NCI-H345 treated with DMSO at 0.1 percent for 48 hours (cell line): ENCODE measurements around the gene NKAIN2.
"Not testable (repeated sequence)": the region's sequence is repeated elsewhere in the genome, so short reads cannot be mapped to it uniquely, and the experiment has no call there.

Experiments
- DNase-seq: peaks from one replicate; lab custom pipeline; 2025; ENCODE audit not compliant: unreplicated experiment; lab: John Stamatoyannopoulos, UW

The NKAIN2 gene

DNA sequence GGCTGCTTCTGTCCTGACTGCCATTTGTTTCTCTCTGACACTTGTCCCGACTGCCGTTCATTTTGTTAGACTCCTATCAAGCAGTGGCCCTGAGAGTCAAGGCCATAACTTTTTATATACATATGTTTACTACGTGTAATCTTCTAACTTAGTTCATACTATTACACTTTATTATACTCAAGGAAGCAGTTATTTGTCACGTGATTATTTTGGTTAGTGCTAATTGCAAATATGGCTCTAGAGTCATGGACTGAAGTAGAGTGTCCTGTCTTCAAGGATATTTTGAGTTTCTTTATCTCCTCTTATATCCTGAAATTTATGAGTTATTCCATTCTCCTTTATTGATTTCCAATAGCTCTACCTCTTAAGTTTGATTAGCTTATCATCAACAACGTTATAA, 864.4 kb downstream of the NKAIN2 start:
- no peak for DNase-seq

GRCh38 chr6:124669713-124670480, 866.2 kb downstream of the NKAIN2 start:
- DNase-seq = no peak

DNA sequence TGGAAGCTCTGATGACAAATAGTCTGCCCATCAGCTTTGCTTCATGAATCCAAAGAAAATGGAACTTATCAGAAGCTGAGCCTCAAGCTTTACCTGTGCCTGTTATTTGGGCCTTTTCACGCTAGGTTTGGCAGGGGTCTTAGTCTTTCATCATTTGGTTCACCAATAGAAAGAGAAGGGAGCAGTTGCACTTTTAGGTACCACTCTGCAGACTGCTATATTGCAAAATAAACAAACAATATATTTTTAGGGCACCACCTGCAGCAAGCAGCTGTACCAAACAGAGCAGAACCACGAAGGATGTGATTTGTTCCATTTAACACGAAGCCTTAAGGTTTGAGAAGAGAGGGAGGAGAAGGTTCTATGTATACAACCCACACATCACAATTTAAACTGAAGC, 867.1 kb downstream of the NKAIN2 start:
- peak; percentile 92 for DNase-seq

DNA sequence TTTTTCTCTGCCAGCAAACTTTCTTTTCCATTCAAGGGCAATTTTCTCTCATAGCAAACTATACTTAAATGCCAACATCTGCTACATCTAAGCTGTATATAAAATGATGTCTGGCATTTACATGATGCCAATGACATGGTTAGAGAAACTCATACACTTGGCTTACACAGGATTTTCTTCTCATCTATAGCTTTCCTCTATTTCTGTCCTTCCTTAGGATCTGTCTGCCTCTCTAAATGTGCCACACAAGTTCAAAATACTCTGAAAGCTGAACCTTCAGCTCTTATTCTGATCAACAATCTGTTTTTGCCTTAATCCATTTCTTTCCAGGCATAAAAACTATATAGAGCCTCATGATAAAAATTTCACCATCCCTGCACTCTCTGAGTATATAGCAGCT, 867.7 kb downstream of the NKAIN2 start:
- DNase-seq = no peak

DNA sequence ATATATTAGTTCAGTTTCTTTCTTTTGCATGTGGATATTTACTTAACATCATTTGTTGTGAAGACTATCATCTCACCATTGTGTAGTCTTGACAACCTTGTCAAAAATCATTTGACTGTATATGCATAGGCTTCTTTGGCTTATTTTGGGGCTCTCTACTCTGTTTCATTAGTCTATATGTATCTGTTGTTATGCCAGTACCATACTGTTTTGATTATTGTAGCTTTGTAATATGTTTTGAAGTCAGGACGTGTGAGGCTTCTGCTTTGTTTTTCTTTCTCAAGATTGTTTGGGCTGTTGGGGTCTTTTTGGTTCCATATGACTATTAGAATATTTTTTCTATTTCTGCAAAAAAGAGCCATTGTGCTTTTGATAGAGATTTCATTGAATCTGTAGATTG, 870.4 kb downstream of the NKAIN2 start:
- no peak for DNase-seq

- DNase-seq = no peak
Observed at GRCh38 chr6:124676033-124676432, 872.4 kb downstream of the NKAIN2 start.

GRCh38 chr6:124677874-124678273, 874.2 kb downstream of the NKAIN2 start:
- DNase-seq = no peak

DNA sequence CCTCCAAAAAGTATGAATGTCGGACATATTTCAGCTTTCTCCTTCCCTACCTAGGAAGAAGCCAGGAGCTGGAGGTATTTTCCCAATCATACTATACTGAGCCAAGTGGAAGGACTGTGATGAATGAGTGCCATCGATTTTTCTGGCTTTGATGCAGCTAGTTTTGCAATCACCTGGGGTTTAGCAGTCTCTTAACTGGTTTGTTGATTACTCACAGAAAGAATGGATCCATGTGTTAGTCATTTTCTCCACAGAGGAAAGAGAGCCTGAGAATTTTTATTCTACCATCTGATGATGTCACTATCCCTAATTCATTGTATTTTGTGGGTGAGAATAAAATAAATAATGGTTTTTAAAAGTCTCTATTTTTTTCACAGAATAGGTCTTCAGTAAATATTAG, 875.7 kb downstream of the NKAIN2 start:
- DNase-seq = no peak

DNA sequence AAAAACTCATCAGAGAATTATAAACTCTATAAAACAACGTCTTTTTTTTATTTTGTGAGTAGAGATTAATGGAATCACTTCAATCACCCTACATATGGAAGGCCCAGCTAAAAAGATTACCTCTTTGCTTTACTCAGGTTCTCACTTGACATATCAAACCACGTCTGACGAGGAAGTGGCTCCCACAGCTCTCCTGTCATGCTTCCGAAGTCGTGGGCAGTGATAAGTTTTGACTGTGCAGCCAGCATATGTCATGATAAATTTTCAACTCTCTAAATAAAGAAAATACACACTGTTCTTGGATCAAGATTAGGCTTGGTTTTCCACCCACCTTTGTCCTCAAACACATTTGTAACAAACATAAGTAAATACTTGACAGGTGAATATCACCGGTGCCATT, 879.1 kb downstream of the NKAIN2 start:
- DNase-seq = no peak

GRCh38 chr6:124683507-124683906, 879.8 kb downstream of the NKAIN2 start:
- no peak for DNase-seq

- no peak for DNase-seq
Observed at GRCh38 chr6:124684621-124685020, 881.0 kb downstream of the NKAIN2 start.

- DNase-seq = no peak
Observed at GRCh38 chr6:124688369-124688768, 884.7 kb downstream of the NKAIN2 start.

DNA sequence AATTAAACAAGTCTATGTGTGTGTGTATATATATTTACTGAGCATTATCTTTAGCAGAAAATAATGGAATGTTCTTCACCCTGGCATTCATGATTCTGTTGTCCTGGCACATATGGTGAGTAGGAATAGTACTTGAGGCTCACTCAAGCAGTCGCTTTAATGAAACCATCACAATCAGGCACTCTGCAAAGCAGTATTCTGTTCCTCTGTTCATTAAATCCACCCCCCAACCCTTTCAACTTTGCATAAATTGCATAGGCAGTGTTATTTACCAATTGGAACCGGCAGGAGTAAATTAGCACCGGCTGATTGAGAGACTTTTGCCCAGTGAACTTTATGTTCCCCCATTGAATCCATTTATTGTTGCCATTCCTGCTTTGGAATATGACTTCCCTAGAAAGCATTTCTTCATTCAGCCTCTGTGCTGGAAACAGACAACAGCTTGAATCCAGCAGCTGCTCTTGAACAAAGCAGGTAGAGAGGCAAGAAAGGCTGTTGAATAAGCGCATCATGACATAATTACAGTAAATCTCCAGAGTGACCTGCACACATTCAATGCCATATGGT, 890.6 kb downstream of the NKAIN2 start:
- peak; percentile 89 for DNase-seq

GRCh38 chr6:124699038-124699437, 895.4 kb downstream of the NKAIN2 start:
- no peak for DNase-seq

DNA sequence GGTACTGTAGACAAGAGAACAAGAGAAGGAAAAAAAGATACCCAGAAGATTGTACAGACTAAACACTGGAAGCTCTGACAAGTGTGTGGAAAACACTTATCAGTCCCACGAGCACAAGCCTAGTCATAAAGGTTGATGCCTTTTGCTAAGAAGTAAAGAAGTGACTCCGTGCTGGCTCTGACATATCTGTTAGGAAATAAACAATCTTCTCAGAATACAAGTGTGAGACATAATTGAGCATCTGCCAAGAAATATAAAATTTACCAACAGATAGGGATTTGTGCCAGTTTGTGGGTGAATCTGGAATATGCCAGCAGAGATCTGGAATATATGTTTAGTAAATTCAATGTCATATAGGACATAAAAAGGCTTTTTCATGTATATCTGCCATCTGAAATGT, 899.9 kb downstream of the NKAIN2 start:
- DNase-seq = no peak

GRCh38 chr6:124712532-124712931, 908.9 kb downstream of the NKAIN2 start:
- DNase-seq = not testable (repeated sequence)

DNA sequence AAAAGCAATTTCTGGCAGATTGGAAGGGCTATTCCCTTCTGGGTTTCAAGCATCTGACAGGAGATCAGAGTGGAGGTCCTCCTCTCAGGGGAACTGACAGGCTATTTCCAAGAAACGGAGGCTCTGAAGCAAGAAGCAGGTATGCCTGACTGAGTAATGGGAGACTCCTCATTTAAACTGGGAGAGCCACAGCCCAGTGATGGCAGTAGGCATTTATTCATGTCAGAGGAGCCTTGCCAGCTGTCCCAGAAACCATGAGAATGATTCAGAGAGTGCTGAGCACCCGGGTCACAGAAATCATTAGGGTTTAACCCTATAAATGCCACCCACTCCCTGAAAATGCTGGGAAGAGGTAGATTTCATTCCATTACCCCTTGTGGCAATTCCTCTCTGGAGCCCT, 911.1 kb downstream of the NKAIN2 start:
- no peak for DNase-seq

- no peak for DNase-seq
Observed at GRCh38 chr6:124719913-124720312, 916.2 kb downstream of the NKAIN2 start.

DNA sequence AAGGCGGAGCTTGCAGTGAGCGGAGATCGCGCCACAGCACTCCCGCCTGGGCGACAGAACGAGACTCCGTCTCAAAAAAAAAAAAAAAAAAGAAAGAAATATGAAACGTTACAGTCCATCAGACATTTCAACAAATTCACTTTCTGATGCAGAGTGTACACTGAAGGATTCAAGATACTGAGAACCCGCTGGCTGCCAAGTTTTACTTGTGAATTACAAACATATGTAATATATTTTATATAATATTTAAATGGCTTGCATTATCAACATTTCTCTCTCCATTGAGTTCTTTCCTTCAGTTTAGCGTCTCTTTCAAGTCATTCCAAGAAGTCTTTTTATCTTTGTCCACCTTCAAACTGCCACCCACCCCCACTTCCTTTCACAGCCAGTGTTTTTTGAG, 917.7 kb downstream of the NKAIN2 start:
- no peak for DNase-seq

- DNase-seq = no peak
Observed at GRCh38 chr6:124722141-124722878, 918.6 kb downstream of the NKAIN2 start.

DNA sequence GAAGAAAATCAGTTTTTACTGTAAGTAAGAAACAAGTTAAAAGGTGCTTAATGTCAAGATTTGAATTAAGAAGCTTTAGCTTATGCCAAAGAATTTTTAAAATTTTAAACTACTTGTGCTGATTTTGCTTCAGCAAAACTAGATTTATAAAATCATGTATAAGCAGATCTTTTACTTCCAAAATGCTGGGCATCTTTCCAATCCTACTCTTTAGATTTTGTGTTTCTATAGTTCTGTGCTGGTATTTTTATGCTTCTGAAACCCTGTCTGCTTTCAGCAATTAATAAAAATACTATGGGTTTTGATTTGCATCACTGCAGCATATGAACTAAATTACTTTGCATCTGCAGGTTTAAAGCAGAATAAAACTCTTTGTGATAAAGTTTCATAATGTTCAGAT, 920.0 kb downstream of the NKAIN2 start:
- no peak for DNase-seq

DNA sequence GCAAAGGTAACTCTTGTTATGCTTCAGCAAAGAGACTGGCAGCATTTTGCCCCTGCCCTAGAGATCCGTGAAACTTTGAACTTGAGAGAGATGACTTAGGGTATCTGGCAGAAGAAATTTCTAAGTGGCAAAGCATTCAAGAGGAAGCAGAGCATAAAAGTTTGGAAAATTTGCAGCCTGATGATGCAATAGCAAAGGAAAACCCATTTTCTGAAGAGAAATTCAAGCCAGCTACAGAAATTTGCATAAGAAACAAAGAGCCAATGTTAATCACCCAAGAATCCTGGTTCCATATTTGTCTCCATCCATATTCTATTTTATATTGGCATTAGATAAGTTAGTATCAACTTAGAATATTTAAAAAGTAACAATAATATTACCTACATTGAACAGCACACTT, 934.1 kb downstream of the NKAIN2 start:
- not testable (repeated sequence) for DNase-seq
